HEK293 (cell line): ENCODE measurements around the gene RASGRP1.

Source experiments
- ZNF114 ChIP-seq: fragments of 450-650 bp; formaldehyde crosslinking; IDR thresholded peaks from 2 replicates; pipeline ENCODE4 v1.5.0; 2017; ENCODE audit warnings: missing biosample characterization, missing genetic modification characterization
- ZNF169 ChIP-seq: fragments of 450-650 bp; formaldehyde crosslinking; IDR thresholded peaks from 2 replicates; pipeline ENCODE4 v1.5.1; 2016; ENCODE audit warnings: missing biosample characterization, missing genetic modification characterization
- ZNF555 ChIP-seq: fragments of 450-650 bp; formaldehyde crosslinking; conservative IDR thresholded peaks from 2 replicates; pipeline ENCODE4 v1.5.1; 2017; ENCODE audit warnings: missing biosample characterization, mild to moderate bottlenecking, missing genetic modification characterization, inconsistent platforms
- ZNF596 ChIP-seq: fragments of 450-650 bp; IDR thresholded peaks from 2 replicates; pipeline ENCODE4 v1.5.0; 2018; ENCODE audit warnings: missing biosample characterization, mild to moderate bottlenecking, missing genetic modification characterization, moderate library complexity
- TF ChIP-seq, protein P1 (sequence below): fragments of 450-650 bp; formaldehyde crosslinking; IDR thresholded peaks from 2 replicates; pipeline ENCODE4 v1.5.1; 2016; ENCODE audit warnings: missing biosample characterization, missing genetic modification characterization
- TF ChIP-seq, protein P2 (sequence below): sonication (generic); formaldehyde crosslinking; IDR thresholded peaks from 2 replicates; pipeline ENCODE4 v1.8.1; 2022; ENCODE audit warnings: mild to moderate bottlenecking, moderate library complexity, missing genetic modification reagents
- TF ChIP-seq, protein P3 (sequence below): fragments of 450-650 bp; formaldehyde crosslinking; IDR thresholded peaks from 2 replicates; pipeline ENCODE4 v1.5.1; 2016; ENCODE audit warnings: missing biosample characterization, missing genetic modification characterization

DNA sequence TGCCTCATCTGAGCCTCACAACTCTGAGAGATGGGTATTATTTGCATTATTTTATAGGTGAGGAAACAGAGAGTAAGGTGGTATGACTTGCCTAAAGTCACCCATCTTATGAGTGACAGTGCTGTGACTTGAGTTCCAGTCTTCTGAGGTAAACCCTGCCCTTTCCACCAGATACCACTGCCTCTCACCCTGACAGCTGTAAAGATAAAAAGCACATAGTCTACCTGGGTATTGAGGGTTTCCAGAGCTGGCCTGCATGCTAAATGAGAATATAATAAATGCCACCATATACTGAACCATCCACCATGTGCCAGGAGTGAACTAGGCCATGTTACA lies 25.6 kb downstream of the RASGRP1 start:
- TF ChIP-seq ZNF169 (tag by site-specific recombination) (no peak), ZNF555 (tag by site-specific recombination) (no peak), ZNF596 (tag by site-specific recombination) (no peak), ZNF114 (tag by site-specific recombination) (no peak)
- TF ChIP-seq, protein P1, sequence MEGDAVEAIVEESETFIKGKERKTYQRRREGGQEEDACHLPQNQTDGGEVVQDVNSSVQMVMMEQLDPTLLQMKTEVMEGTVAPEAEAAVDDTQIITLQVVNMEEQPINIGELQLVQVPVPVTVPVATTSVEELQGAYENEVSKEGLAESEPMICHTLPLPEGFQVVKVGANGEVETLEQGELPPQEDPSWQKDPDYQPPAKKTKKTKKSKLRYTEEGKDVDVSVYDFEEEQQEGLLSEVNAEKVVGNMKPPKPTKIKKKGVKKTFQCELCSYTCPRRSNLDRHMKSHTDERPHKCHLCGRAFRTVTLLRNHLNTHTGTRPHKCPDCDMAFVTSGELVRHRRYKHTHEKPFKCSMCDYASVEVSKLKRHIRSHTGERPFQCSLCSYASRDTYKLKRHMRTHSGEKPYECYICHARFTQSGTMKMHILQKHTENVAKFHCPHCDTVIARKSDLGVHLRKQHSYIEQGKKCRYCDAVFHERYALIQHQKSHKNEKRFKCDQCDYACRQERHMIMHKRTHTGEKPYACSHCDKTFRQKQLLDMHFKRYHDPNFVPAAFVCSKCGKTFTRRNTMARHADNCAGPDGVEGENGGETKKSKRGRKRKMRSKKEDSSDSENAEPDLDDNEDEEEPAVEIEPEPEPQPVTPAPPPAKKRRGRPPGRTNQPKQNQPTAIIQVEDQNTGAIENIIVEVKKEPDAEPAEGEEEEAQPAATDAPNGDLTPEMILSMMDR: no peak
- TF ChIP-seq, protein P2, sequence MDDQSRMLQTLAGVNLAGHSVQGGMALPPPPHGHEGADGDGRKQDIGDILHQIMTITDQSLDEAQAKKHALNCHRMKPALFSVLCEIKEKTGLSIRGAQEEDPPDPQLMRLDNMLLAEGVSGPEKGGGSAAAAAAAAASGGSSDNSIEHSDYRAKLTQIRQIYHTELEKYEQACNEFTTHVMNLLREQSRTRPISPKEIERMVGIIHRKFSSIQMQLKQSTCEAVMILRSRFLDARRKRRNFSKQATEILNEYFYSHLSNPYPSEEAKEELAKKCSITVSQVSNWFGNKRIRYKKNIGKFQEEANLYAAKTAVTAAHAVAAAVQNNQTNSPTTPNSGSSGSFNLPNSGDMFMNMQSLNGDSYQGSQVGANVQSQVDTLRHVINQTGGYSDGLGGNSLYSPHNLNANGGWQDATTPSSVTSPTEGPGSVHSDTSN (CRISPR knock-in tag): no peak
- TF ChIP-seq, protein P3, sequence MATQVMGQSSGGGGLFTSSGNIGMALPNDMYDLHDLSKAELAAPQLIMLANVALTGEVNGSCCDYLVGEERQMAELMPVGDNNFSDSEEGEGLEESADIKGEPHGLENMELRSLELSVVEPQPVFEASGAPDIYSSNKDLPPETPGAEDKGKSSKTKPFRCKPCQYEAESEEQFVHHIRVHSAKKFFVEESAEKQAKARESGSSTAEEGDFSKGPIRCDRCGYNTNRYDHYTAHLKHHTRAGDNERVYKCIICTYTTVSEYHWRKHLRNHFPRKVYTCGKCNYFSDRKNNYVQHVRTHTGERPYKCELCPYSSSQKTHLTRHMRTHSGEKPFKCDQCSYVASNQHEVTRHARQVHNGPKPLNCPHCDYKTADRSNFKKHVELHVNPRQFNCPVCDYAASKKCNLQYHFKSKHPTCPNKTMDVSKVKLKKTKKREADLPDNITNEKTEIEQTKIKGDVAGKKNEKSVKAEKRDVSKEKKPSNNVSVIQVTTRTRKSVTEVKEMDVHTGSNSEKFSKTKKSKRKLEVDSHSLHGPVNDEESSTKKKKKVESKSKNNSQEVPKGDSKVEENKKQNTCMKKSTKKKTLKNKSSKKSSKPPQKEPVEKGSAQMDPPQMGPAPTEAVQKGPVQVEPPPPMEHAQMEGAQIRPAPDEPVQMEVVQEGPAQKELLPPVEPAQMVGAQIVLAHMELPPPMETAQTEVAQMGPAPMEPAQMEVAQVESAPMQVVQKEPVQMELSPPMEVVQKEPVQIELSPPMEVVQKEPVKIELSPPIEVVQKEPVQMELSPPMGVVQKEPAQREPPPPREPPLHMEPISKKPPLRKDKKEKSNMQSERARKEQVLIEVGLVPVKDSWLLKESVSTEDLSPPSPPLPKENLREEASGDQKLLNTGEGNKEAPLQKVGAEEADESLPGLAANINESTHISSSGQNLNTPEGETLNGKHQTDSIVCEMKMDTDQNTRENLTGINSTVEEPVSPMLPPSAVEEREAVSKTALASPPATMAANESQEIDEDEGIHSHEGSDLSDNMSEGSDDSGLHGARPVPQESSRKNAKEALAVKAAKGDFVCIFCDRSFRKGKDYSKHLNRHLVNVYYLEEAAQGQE (tag by site-specific recombination): no peak
